MCF 10A (cell line): Measurements from ENCODE around the gene TBR1. TPM values are rescaled to one million over a fixed set of nuclear protein-coding genes. Genes with fewer than 3 reads are reported as not detected.

ENCODE experiments used
- BruUV-seq: library from RNA; stranded (reverse); fragments of 400-500 nt; replicated peaks from 2 replicates; lab custom pipeline; 2021; lab: Mats Ljungman, UMichigan
- CTCF ChIA-PET: fragments of 300-600 bp; sonication (Branson Sonifier 250); formaldehyde crosslinking; extraction: SDS; loops from one replicate; lab custom pipeline; 2021; ENCODE audit warnings: antibody characterized with exemption, inconsistent platforms; lab: Yijun Ruan, JAX
- POLR2A ChIA-PET: fragments of 300-600, 350-650 bp; sonication (Branson Sonifier 250); formaldehyde crosslinking; extraction: SDS; loops from one replicate; lab custom pipeline; 2020; ENCODE audit warnings: antibody characterized with exemption, inconsistent platforms; lab: Yijun Ruan, JAX
- DNase-seq: peaks from one replicate; pipeline ENCODE4 v3.0.0-alpha.2; 2018; ENCODE audit not compliant: unreplicated experiment
- H3K27ac Mint-ChIP-seq: one replicate; pipeline ENCODE4 v1.8.0; 2022; ENCODE audit warnings: mild to moderate bottlenecking, low read depth, mixed read lengths; ENCODE audit not compliant: unreplicated experiment
- H3K27me3 Mint-ChIP-seq: one replicate; pipeline ENCODE4 v1.8.0; 2022; ENCODE audit warnings: mixed read lengths; ENCODE audit not compliant: insufficient read depth, unreplicated experiment
- H3K36me3 Mint-ChIP-seq: one replicate; pipeline ENCODE4 v1.8.0; 2022; ENCODE audit warnings: mild to moderate bottlenecking, moderate library complexity, mixed read lengths; ENCODE audit not compliant: insufficient read depth, unreplicated experiment
- H3K4me1 Mint-ChIP-seq: one replicate; pipeline ENCODE4 v1.8.0; 2022; ENCODE audit warnings: mixed read lengths; ENCODE audit not compliant: insufficient read depth, unreplicated experiment
- H3K4me3 Mint-ChIP-seq: one replicate; pipeline ENCODE4 v1.8.0; 2022; ENCODE audit warnings: mild to moderate bottlenecking, moderate library complexity, mixed read lengths; ENCODE audit not compliant: unreplicated experiment
- H3K9me3 Mint-ChIP-seq: one replicate; pipeline ENCODE4 v1.8.0; 2022; ENCODE audit warnings: mixed read lengths; ENCODE audit not compliant: unreplicated experiment
- intact Hi-C: fragments of 100-400 bp; cut with micrococcal nuclease; formaldehyde crosslinking; loops from 2 replicates; pipeline ENCODE4 v1.14.1; 2022
- total RNA-seq: library from RNA; stranded (reverse); gene quantifications from 2 replicates; pipeline ENCODE4 v1.2.3, GENCODE V29; 2022
- TF ChIP-seq, protein P1 (sequence below): fragments of 200-600 bp; IDR thresholded peaks from one replicate; pipeline ENCODE4 v1.8.0; 2022; ENCODE audit warnings: antibody characterized with exemption, mild to moderate bottlenecking; ENCODE audit not compliant: unreplicated experiment

The TBR1 gene
- total RNA-seq, 1 experiment from 2014 or later: 0.26 TPM

DNA sequence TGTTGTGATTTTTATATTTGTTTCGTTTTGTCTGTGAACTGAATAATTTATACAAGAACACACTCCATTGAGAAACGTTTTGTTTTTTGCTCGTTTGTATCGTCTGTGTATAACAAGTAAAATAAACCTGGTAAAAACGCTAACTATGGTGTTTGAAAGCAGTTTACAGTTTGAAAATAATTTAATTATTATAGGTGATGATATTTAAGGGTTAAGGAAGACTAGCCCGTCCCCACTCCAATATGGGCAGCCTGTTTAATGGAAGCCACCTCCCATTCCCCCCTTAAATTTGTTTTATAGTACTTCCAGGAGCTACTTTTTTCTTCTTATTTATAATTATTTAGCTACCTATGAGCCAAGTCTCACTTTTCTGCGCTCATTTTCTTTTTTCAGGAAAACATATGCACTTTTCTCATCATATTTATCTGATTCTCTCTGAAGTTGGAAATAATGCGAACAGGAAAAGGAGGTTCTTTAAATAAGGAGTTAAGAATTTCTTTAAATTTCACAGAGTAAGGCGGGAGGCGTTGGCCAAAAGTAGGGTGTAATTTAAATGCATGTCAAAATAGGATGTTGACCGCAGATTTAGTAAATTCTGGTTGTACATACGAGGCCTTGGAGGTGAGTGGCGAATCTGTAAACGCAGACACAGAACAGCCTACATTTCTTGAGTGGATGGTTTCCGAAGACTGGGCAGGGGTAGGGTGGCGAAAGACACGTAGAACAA is 9.8 kb downstream of the TBR1 start:
- peaks cover 6% of the 10 kb centered on the region for H3K36me3 Mint-ChIP-seq
- TF ChIP-seq, protein P1, sequence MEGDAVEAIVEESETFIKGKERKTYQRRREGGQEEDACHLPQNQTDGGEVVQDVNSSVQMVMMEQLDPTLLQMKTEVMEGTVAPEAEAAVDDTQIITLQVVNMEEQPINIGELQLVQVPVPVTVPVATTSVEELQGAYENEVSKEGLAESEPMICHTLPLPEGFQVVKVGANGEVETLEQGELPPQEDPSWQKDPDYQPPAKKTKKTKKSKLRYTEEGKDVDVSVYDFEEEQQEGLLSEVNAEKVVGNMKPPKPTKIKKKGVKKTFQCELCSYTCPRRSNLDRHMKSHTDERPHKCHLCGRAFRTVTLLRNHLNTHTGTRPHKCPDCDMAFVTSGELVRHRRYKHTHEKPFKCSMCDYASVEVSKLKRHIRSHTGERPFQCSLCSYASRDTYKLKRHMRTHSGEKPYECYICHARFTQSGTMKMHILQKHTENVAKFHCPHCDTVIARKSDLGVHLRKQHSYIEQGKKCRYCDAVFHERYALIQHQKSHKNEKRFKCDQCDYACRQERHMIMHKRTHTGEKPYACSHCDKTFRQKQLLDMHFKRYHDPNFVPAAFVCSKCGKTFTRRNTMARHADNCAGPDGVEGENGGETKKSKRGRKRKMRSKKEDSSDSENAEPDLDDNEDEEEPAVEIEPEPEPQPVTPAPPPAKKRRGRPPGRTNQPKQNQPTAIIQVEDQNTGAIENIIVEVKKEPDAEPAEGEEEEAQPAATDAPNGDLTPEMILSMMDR: no peak
- CTCF ChIA-PET: no interaction called here
- no peak for DNase-seq
- H3K9me3 Mint-ChIP-seq: peaks cover 8% of the 10 kb centered on the region
- intact Hi-C loops: no loop called here
- no peaks in the 10 kb centered on the region for H3K27me3 Mint-ChIP-seq
- BruUV-seq: no TSS peak
- POLR2A ChIA-PET: no interaction called here
- no peaks in the 10 kb centered on the region for H3K4me1 Mint-ChIP-seq
- H3K27ac Mint-ChIP-seq: no peak overlapping the region
- H3K4me3 Mint-ChIP-seq: no peak overlapping the region

DNA sequence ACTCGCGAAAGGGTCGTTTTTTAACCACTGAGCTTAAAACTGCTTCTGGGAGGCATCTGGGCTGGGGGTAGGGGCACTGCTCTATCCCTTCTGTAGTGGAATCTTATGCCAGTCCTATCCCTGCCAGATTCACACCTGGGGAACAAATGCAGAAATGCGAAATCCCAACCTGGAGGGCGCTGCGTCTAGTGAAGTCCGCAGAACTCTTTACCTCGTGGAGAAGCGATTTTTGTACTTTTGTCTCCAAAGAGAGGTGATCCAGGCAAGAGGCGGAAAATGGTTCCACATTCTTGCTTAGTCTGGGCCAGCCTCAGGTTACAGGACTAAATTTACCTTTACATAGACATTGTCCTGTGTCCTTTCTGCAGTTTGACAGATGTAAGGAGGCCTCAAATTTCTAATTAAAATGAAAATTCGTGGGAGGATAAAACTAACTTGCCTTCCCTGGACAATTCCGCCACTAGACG is 10.4 kb downstream of the TBR1 start:
- Mint-ChIP-seq H3K36me3 (peaks cover 6% of the 10 kb centered on the region), H3K9me3 (peaks cover 8% of the 10 kb centered on the region)

DNA sequence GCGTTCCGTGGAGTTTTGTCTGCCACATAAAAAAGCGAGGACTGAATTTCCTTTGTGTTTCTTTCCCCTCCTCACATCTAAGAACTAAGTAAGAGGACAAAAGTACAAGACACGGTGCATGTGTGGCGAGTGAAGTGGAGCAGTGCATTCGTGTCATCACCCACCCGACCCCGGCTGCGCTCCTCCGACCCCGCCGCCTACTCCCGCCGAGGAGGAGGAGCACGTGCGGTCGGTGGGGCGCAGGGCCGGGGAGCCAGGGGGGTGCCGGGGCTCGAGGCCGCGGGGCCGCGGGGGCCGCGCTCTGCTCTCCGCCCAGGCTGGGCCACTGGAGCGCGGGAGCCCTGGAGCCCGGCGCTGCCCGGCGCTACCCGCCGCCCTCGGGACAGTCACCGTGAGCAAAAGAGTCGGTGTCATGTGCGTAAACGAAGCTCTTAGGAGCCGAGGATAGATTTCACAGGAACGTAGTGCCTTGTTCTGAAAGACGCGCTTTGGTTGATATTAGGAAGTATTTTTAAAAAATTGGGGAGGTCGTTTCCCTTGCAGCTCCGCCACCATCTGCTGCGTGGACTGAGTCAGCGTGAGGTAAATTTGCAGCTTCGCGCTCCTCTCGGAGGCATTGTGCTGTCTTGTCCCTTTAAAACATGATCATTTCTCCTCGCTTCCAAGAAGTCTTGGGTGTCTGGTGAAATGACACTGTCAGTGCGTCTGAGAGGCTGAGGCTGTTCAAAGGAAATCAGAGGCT is 11.0 kb downstream of the TBR1 start:
- H3K27ac Mint-ChIP-seq: no peak overlapping the region
- no peaks in the 10 kb centered on the region for H3K27me3 Mint-ChIP-seq
- ChIA-PET POLR2A (no interaction called here), CTCF (no interaction called here)
- no peak overlapping the region for H3K4me3 Mint-ChIP-seq
- no peaks in the 10 kb centered on the region for H3K4me1 Mint-ChIP-seq
- H3K36me3 Mint-ChIP-seq: peaks cover 6% of the 10 kb centered on the region
- DNase-seq: no peak
- peaks cover 8% of the 10 kb centered on the region for H3K9me3 Mint-ChIP-seq
- TF ChIP-seq, protein P1: no peak
- BruUV-seq: no TSS peak
- intact Hi-C loops: no loop called here

More for the DNA sequence above, 10.4 kb downstream of the TBR1 start:
- ChIA-PET CTCF (no interaction called here), POLR2A (no interaction called here)
- TF ChIP-seq, protein P1: no peak
- BruUV-seq: no TSS peak
- H3K4me1 Mint-ChIP-seq: no peaks in the 10 kb centered on the region
- no peaks in the 10 kb centered on the region for H3K27me3 Mint-ChIP-seq
- no peak overlapping the region for H3K27ac Mint-ChIP-seq
- intact Hi-C loops: no loop called here
- no peak for DNase-seq
- no peak overlapping the region for H3K4me3 Mint-ChIP-seq
